ENCODE data around the gene TMEM222. TPM values are rescaled to one million over a fixed set of nuclear protein-coding genes. Genes with fewer than 3 reads are reported as not detected.

TMEM222 gene
- total RNA-seq, 2 experiments from 2014 or later: 22.0 to 25.4 TPM

Other genes starting within 250 kb of the TMEM222 start
- 10 to 100 TPM; 14.8 to 15.3 TPM for gene SLC9A1, start 167.0 kb upstream of the TMEM222 start, total RNA-seq
- gene WDTC1, start 87.5 kb upstream of the TMEM222 start, total RNA-seq: 10 to 100 TPM; 18.0 to 19.0 TPM
- gene SYTL1, start 19.9 kb downstream of the TMEM222 start, total RNA-seq: 10 to 100 TPM; 77.7 to 80.6 TPM
- gene MAP3K6, start 44.8 kb downstream of the TMEM222 start, total RNA-seq: 1 to 10 TPM; 8.3 to 9.5 TPM
- not detected for gene FCN3, start 52.7 kb downstream of the TMEM222 start, total RNA-seq
- gene CD164L2, start 61.2 kb downstream of the TMEM222 start, total RNA-seq: not detected
- 1 to 10 TPM; 1.1 to 1.7 TPM for gene GPR3, start 70.5 kb downstream of the TMEM222 start, total RNA-seq
- gene WASF2, start 168.0 kb downstream of the TMEM222 start, total RNA-seq: 100 to 1,000 TPM; 108 to 111 TPM

Measured in activated CD8-positive, alpha-beta T cell treated with anti-CD3 and anti-CD28 coated beads for 36 hours (primary cell).